Measurements from ENCODE around the gene AGER. TPM values are rescaled to one million over a fixed set of nuclear protein-coding genes. Genes with fewer than 3 reads are reported as not detected.

AGER gene
- total RNA-seq, 2 experiments from 2014 or later = 27.6 to 29.4 TPM

DNA sequence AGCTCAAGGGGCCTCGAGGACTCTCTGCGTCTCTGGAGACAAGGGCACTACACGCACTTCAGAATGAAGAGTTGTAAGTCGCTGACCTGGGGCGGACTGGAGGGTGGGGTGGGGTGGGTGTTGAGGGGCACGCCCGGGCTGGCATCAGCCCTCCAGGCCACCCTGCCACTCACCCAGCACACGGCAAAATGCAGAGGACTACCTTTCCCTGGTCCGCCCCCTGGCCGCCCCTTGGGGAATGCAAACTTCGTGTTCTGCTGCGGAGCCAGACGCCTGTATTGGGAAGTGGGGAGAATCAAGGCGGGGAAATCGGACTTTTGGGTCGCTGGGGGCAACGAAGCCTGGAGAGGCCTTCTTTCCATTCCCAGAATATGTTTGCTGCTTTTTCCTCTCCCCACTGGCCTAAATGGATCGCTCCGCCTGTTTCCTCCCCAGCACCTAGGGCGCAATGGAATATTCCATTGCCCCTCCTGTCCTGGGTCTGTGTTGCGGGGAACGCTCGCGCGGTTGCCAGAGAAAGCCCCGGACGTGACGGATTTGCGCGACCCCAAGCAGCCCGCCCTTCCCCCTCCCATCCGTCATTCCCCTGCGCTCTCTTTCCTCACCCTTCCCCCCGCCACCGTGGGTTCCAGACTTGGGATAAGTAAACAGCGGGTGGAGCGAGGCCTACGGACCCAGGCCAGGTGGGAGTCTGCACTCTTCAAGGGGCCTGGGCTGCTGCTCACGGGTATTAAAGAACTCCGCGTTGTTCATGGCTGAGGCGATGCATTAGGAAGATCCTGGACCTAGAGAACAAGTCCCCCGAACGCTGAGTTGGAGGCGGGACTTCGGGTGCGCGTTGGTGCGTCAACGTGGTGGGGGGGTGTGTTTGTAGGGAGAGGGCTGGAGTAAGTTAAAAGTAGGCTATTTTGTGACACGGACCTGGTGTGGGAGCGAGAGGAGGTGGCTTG, 30.2 kb downstream of the AGER start, which contains the start of gene PPT2:
TSS of gene PPT2 (plus strand) at position 578 of the 950 bp plus-strand sequence. CDS start 454 bp downstream, outside the sequence.
- Mint-ChIP-seq H3K4me1 (peaks cover 26% of the 10 kb centered on the region), H3K36me3 (ENCODE audit: low read depth) (peaks cover 6% of the 10 kb centered on the region), H3K27me3 (peaks cover 36% of the 10 kb centered on the region), H3K9me3 (no peaks in the 10 kb centered on the region), H3K4me3 (peak within 1 kb of the TSS; percentile 91), H3K27ac (peak within 1 kb of the TSS; percentile 58)
- DNase-seq = peak; percentile 72
- ChIA-PET POLR2A (interaction anchor here (0.9 to 1.1 kb wide), 4 partner anchors 24 to 42 kb away, joined by 3 to 6 read pairs (median 4); partner anchors contain the start of genes ATF6B and FKBPL), CTCF (interaction anchor here (1.0 to 1.3 kb wide), 3 partner anchors 35 to 685 kb away, joined by 4 to 6 read pairs (median 4); partner anchors contain the start of gene TAP2)

DNA sequence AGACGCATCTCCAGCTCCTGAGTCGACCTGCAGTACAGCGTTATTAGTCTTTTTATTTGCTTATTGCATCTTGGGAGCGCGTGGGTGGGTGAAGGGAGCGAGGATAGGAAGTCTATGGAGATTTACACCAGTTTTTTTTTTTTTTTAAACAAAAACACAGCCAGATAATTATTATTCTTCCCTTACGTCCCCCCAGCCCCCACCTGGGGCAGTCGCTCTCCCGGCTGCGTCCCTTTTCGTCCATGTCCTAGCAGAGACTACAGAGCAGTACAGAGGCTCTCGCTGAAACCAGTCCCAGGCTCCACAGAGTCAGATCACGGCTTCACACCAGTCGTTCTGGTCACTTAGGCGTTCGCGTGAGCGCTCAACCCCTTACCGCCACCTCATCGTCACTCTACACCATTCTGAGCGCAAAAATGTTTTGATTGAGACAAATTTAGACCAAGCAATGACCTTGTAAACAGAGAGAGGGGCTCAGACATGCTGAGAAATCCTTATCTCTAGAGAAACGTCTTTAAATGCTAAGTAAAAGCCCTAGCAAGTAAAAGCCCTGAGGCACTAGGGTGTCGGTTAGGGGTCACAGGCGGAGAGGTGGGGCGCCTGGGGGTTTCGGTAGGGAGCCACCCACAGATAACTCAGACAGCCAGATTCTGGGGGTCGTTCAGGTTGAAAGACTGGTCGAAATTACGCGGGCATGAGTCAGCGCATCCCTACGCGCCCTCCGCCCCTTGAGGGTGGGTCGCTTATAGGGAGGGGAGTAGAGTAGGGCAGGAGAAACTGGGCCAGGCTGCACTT, 31.1 kb downstream of the AGER start:
- Mint-ChIP-seq H3K4me3 (peak overlapping the region; percentile 55), H3K9me3 (no peaks in the 10 kb centered on the region), H3K27me3 (peaks cover 45% of the 10 kb centered on the region), H3K27ac (no peak overlapping the region), H3K36me3 (ENCODE audit: low read depth) (peaks cover 9% of the 10 kb centered on the region), H3K4me1 (peaks cover 35% of the 10 kb centered on the region)
- ChIA-PET POLR2A (interaction anchor here (0.9 kb wide), 1 partner anchor 43 kb away, joined by 4 read pairs; no protein-coding TSS in a partner anchor), CTCF (interaction anchor here (0.6 to 1.3 kb wide), 2 partner anchors 14 to 42 kb away, joined by 3 to 4 read pairs; no protein-coding TSS in a partner anchor)
- no peak for DNase-seq

DNA sequence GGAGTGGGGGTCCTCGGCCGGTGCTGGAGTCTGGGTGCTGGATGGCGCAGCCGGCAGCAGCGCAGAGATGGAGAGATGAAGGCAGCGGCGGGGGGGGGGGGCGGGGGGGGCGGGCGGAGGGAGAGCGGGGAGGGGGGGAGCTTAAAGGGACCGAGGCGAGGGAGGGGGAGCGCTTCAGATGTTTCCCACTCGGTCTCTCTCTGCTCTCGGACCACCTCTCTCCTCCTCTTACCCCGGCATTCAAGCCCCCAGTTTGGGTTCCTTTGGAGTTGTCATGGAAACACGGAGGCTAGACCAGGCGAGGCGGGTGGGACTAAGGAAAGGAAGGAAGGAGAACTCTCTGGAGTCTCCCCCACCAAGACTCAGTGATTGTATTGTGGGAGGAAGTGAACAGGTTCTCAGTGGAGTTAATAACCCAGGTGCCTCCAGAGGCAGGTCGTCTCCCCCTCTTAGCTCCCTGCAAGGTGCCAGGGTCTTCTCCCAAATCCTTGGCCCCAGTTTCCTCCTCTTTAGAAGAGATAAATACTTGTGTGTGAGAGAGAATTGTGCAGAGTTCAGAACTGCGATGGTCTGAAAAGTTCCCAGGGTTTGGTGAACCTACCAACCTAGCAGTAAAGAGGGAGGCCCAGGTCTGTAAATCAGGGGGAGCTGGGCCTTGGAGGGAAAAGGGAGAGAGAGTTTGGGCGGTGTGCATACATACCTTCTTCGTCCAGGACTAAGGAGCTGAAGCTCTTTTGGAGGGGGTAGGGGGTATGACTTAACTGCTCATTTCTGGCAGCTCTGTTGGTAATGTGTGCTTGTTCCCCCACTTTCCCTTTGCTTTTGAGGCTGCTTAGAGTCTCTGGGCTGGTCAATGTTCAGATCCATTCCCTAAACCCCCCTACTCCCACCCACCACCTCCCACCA, 31.9 kb downstream of the AGER start, which contains the start of gene PRRT1:
TSS of gene PRRT1 (minus strand) at position 77 of the 906 bp plus-strand sequence. CDS start 112 bp downstream, outside the sequence.
- Mint-ChIP-seq H3K9me3 (no peaks in the 10 kb centered on the region), H3K36me3 (ENCODE audit: low read depth) (peaks cover 5% of the 10 kb centered on the region), H3K4me3 (no peak within 1 kb of the TSS), H3K27me3 (peaks cover 53% of the 10 kb centered on the region), H3K4me1 (peaks cover 43% of the 10 kb centered on the region), H3K27ac (no peak within 1 kb of the TSS)
- DNase-seq = no peak
- POLR2A ChIA-PET = interaction anchor here (0.9 kb wide), 1 partner anchor 44 kb away, joined by 4 read pairs; no protein-coding TSS in a partner anchor
- CTCF ChIA-PET = interaction anchor here (0.6 to 1.3 kb wide), 2 partner anchors 13 to 43 kb away, joined by 3 to 4 read pairs; no protein-coding TSS in a partner anchor

DNA sequence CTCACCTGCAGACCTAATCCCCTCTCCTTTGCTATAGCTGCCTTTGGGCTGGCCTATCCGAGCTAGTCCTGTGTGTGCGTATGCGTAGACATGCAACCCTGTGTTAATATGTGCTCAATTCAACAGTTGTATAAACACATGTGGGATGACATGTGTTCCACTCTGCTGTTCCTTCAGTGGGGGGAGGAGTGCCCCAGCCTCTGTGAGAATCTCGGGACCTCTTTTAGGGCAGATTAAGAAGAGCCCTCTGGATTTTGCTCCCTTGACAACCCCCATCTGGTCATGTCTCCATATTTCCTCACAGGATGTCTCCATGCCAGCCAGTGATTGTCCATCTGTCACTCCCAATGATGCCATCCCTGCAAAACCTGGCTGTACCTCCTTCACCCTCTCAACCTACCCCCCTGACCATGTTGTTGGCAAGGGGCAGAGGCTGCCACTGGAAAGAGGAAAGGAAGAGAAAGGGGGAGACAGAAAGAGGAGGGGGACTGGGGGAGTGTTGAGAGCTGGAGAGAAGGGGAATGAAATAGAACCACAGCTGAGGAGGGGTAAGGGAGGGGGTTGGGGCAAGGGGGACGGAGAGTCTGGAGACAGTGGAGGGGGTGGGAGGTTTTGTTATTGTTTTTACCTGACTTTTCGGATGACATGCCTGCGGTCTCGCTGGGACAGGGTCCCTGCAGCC, 32.7 kb downstream of the AGER start:
- ChIA-PET POLR2A (no interaction called here), CTCF (no interaction called here)
- Mint-ChIP-seq H3K36me3 (ENCODE audit: low read depth) (peaks cover 5% of the 10 kb centered on the region), H3K27ac (no peak overlapping the region), H3K4me3 (no peak overlapping the region), H3K9me3 (no peaks in the 10 kb centered on the region), H3K4me1 (peaks cover 47% of the 10 kb centered on the region), H3K27me3 (peaks cover 59% of the 10 kb centered on the region)
- DNase-seq = no peak

DNA sequence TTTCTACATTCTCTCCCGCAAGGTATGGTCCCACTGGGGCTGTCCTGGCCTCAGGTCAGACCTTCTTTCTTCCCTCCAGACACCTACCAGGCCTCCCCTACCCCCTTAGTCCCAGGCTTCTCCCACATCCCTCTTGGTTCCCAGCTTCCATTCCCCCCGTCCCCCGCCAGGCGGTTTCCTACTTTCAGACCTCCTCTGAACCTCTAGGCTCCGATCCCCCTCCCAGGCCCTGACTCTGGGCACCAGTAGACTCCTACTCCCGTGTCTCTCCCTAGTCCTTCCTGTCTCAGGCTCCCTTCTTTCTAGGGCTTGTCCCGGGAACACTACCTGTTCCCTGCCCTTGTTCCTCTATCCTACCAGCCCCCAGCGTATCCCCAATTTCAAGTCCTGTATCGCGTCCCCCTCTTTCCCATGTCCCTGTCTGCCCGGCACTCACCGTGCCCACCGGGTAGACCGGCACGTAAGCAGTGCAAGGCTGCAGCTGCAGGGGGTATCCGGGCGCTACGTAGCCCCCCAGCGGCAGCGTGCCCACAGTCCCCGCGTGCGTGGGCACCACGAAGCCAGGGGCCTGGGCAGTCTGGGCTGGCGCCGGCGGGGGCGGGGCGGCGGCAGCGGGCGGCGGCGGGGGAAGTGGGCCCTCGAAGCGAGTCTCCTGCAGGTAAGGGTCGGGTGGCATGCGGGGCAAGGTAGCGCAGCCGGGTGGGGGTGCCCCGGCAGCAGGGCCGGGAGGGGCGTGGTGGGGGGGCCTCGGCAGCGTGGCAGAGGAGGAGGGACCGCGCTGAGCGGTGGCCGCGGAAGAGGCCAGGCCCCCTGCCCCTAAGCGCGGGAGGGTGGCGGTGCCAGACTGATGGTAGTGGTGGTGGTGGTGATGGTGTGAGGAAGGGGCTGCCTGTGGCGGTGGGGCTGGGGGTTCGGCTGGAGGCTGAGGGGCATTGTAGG, 33.9 kb downstream of the AGER start:
- Mint-ChIP-seq H3K9me3 (no peaks in the 10 kb centered on the region), H3K4me1 (peaks cover 45% of the 10 kb centered on the region), H3K27me3 (peaks cover 67% of the 10 kb centered on the region), H3K36me3 (ENCODE audit: low read depth) (peaks cover 5% of the 10 kb centered on the region), H3K4me3 (peak overlapping the region; percentile 9), H3K27ac (no peak overlapping the region)
- ChIA-PET POLR2A (no interaction called here), CTCF (interaction anchor here (1.6 kb wide), 1 partner anchor 45 kb away, joined by 4 read pairs; no protein-coding TSS in a partner anchor)
- no peak for DNase-seq

DNA sequence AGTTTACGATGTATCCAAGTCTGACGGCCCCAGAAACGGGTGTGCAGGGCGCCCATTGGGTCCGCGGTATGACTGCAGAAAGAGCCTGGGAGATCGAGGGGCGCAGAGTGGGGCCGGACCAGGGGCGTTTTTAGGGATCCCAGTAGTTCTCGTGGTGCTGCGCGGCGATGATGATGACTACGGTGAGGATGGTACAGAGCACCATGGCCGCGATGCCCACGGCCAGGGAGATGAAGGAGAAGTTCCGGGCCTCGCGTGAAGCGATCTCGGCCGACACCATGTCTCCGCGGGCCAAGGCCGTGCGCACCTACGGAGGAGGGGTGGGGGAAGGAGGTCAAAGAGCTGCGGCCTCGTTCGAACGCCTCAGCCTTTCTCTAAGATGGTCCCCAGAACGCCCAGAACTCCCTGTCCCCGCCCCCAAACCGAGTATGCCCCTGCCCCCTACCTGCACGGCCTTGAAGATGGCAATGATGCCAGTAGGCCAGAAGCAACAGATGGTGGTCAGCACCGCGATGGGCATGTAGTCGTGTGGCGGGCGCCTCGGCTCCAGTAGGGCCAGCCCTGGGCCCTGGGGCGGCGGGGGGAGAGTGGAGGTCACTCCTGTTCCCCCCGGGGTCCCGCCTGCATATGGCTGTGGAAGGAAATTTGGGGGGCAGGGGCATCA, 34.8 kb downstream of the AGER start:
- ChIA-PET CTCF (interaction anchor here (1.0 to 1.6 kb wide), 2 partner anchors 18 to 46 kb away, joined by 3 to 4 read pairs; no protein-coding TSS in a partner anchor), POLR2A (interaction anchor here (1.0 kb wide), 1 partner anchor 28 kb away, joined by 4 read pairs; no protein-coding TSS in a partner anchor)
- no peaks in the 10 kb centered on the region for H3K9me3 Mint-ChIP-seq
- DNase-seq = no peak
- peak overlapping the region; percentile 70 for H3K4me3 Mint-ChIP-seq
- peaks cover 35% of the 10 kb centered on the region for H3K4me1 Mint-ChIP-seq
- peak overlapping the region; percentile 25 for H3K27ac Mint-ChIP-seq
- peaks cover 72% of the 10 kb centered on the region for H3K27me3 Mint-ChIP-seq
- H3K36me3 Mint-ChIP-seq (ENCODE audit: low read depth) = peaks cover 5% of the 10 kb centered on the region

DNA sequence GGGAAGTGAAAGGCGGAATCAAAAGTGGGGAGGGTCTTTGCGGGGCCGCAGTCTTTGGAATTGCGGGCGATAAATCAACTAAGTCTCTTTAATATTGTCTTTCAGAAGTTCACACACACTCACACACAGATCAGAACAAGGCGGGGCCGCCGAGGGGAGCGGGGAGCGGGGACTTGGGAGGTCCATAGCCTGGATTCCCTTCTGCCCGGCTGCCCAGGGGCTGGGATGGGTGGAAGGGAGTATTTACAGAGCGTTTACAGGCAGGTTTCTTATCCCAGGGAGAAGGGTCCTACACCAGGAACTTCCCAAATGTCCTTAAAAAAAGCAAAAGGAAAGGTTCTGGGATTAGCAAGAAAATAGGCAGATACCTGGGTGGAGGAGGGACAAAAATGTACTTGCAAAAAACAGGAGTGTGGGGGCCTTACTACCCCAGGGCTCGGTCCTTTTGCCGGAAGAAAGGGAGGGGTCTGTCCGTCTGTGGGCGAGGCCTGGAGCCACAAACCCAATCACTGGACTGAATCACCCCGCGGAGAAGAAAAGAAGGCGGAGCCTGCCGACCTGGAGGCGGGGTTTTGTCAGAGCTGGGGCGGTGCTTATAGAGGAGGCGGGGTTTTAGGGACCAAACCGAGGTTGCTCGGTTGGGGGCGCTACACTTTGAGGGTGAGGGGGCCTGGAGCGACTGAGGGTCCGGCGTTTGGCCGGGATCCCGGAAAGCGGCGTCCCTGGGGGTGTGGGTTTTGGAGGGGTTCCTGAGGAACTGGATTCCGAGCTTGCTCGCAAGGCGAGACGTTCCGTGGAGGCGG, 35.6 kb downstream of the AGER start:
- peaks cover 70% of the 10 kb centered on the region for H3K27me3 Mint-ChIP-seq
- H3K9me3 Mint-ChIP-seq = no peaks in the 10 kb centered on the region
- CTCF ChIA-PET = interaction anchor here (1.0 to 1.6 kb wide), 2 partner anchors 17 to 47 kb away, joined by 3 to 4 read pairs; no protein-coding TSS in a partner anchor
- H3K4me1 Mint-ChIP-seq = peaks cover 29% of the 10 kb centered on the region
- peaks cover 5% of the 10 kb centered on the region for H3K36me3 Mint-ChIP-seq (ENCODE audit: low read depth)
- POLR2A ChIA-PET = interaction anchor here (1.0 to 1.2 kb wide), 2 partner anchors 29 to 47 kb away, joined by 3 to 4 read pairs; no protein-coding TSS in a partner anchor
- DNase-seq = peak; percentile 68
- peak overlapping the region; percentile 25 for H3K27ac Mint-ChIP-seq
- H3K4me3 Mint-ChIP-seq = peak overlapping the region; percentile 70

DNA sequence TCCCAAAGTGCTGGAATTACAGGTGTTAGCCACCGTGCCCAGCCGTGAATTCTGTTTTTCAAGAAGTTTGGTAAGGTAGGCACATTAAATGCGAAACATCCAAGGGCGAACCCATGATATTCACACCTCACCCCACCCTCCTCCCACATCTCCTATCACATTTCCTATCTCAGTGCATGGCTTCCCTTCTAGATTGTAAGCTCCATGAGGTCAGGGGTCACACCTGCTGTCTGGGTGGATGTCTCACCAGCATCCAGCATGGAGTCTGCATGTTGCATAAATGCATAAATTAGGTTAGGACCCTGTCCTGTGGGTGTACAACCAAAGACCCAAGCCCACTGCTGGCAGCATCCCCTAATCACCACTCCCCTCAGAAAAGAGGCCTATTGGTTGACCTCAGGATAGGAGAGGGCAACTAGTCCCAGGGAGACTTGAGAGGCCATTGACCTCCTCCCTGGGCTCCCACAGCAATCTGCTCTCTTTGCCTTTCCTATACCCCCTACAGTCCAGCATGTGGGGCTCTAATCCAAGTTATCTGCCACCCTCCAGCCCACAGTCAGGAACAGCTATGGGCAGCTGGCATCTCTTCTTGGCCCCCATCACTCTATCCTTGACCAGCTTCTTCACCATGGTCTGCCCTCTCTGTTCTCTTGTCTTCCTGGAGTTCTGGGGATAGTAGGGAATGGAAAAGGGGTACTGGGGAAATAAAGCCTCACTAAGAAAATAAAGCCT, 36.5 kb downstream of the AGER start:
- no peak overlapping the region for H3K27ac Mint-ChIP-seq
- peaks cover 61% of the 10 kb centered on the region for H3K27me3 Mint-ChIP-seq
- no peak overlapping the region for H3K4me3 Mint-ChIP-seq
- ChIA-PET POLR2A (interaction anchor here (1.2 kb wide), 1 partner anchor 48 kb away, joined by 3 read pairs; no protein-coding TSS in a partner anchor), CTCF (interaction anchor here (0.7 to 1.0 kb wide), 2 partner anchors 45 to 176 kb away, joined by 3 read pairs; partner anchors contain the start of gene DXO)
- no peaks in the 10 kb centered on the region for H3K9me3 Mint-ChIP-seq
- H3K4me1 Mint-ChIP-seq = peaks cover 26% of the 10 kb centered on the region
- peaks cover 5% of the 10 kb centered on the region for H3K36me3 Mint-ChIP-seq (ENCODE audit: low read depth)
- DNase-seq = no peak

DNA sequence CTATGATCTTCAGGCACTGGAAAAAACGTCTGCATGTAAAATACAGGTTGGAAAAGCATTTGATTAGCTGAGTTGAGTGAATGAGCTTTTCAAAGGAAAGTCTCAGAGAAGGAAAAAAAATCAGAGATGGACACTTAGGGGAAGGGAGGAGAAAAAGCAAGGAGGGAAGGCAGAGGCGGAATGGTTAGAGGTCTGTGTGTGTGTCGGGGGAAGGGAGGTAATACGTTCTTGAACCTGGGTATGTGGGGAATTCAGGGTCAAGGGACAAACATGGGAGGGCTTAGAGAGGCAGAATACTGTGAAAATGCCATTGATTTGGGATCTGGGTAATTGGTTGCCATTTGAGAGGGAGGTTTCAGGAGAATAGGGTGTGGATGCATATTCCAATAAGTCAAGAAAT, 37.4 kb downstream of the AGER start:
- peaks cover 26% of the 10 kb centered on the region for H3K4me1 Mint-ChIP-seq
- ChIA-PET CTCF (interaction anchor here (1.0 kb wide), 1 partner anchor 175 kb away, joined by 3 read pairs; the partner anchor contains the start of gene DXO), POLR2A (no interaction called here)
- H3K36me3 Mint-ChIP-seq (ENCODE audit: low read depth) = peaks cover 5% of the 10 kb centered on the region
- H3K9me3 Mint-ChIP-seq = no peaks in the 10 kb centered on the region
- no peak overlapping the region for H3K27ac Mint-ChIP-seq
- H3K4me3 Mint-ChIP-seq = no peak overlapping the region
- DNase-seq = no peak
- peaks cover 61% of the 10 kb centered on the region for H3K27me3 Mint-ChIP-seq

All from activated CD4-positive, alpha-beta memory T cell treated with anti-CD3 and anti-CD28 coated beads, Interleukin-2, amount 10 ng/mL, durations not matched to agents 7 days and 5 days (primary cell).